Activated CD4-positive, alpha-beta T cell treated with anti-CD3 and anti-CD28 coated beads, Interleukin-2, amount 10 ng/mL, durations not matched to agents 7 days and 5 days (primary cell): Measurements from ENCODE around the gene CYP2S1. TPM values are rescaled to one million over a fixed set of nuclear protein-coding genes. Genes with fewer than 3 reads are reported as not detected.
A peak's percentile ranks its signal among the peaks of the same experiment; 100 is the strongest.
"Not testable (repeated sequence)": the region's sequence is repeated elsewhere in the genome, so short reads cannot be mapped to it uniquely, and the experiment has no call there.

Source experiments
- CTCF ChIA-PET: fragments of 350-600 bp; sonication (Branson Sonifier 250); formaldehyde crosslinking; loops from one replicate; lab custom pipeline; 2021; ENCODE audit warnings: antibody characterized with exemption; lab: Charles Lee
- POLR2A ChIA-PET: fragments of 350-600 bp; sonication (Branson Sonifier 250); formaldehyde crosslinking; loops from one replicate; lab custom pipeline; 2021; ENCODE audit warnings: antibody characterized with exemption; lab: Charles Lee
- DNase-seq: peaks from one replicate; pipeline ENCODE4 v3.0.0-alpha.2; 2020
- H3K27ac Mint-ChIP-seq: one replicate; pipeline ENCODE4 v1.8.0; 2021; ENCODE audit warnings: mild to moderate bottlenecking, moderate library complexity, mixed read lengths
- H3K27me3 Mint-ChIP-seq: one replicate; pipeline ENCODE4 v1.8.0; 2021; ENCODE audit warnings: mixed read lengths
- H3K36me3 Mint-ChIP-seq: one replicate; pipeline ENCODE4 v1.8.0; 2021; ENCODE audit warnings: low read depth, mixed read lengths
- H3K4me1 Mint-ChIP-seq: one replicate; pipeline ENCODE4 v1.8.0; 2021; ENCODE audit warnings: mixed read lengths
- H3K4me3 Mint-ChIP-seq: one replicate; pipeline ENCODE4 v1.8.0; 2021; ENCODE audit warnings: mild to moderate bottlenecking, moderate library complexity, mixed read lengths
- H3K9me3 Mint-ChIP-seq: one replicate; pipeline ENCODE4 v1.8.0; 2021; ENCODE audit warnings: mixed read lengths
- total RNA-seq, 2 experiments: library from RNA; stranded (reverse); gene quantifications; one replicate each; pipeline ENCODE4 v1.2.3, GENCODE V29; 2021

CYP2S1 gene
- total RNA-seq, 2 experiments from 2014 or later = 0.17 to 0.27 TPM

DNA sequence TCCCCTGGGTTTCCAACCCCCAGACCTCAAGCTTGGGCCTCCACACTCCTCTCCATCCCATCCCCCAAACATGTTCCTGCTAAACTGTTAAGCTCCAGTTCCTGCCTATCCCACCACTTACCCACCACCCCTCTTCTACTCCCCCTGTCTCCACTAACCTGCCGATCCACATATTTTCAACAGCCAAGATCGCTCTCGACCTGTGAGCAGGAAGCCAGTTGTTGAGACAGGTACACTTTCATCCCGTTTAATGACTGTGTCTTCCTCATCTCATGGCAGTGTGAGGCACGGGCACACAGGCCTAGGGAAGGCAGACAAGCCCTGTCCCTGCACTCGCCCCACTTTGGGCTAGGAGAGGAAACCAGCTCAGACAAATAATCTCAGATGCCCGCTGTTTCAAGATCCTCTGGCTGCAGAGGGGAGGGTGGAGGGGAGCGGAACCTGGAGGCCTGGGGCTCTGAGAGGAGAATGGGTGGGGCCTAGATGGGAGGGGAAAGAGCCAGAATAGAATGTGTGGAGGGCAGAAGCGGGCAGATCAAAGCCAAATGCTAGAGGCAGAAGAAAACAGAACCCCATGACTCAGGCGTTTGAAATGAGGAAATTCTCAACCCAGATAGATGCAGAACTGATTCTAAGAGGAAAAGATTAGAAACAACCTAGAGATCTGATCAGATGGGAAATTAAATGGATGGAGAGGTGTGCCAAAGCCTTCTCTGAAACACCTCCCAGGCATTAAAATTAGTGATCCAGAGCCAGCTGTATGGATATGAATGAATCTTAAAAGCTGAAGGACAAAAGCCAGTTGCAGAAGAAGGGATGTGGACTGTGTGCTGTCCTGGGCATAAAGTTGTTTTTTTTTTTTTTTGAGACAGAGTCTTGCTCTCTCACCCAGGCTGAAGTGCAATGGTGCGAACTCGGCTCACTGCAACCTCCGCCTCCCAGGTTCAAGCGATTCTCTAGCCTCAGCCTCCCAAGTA is 16.9 kb upstream of the CYP2S1 start:
- POLR2A ChIA-PET = no interaction called here
- no peaks in the 10 kb centered on the region for H3K9me3 Mint-ChIP-seq
- H3K4me3 Mint-ChIP-seq = peak overlapping the region; percentile 60
- H3K4me1 Mint-ChIP-seq = peaks cover 24% of the 10 kb centered on the region
- CTCF ChIA-PET = interaction anchor here (0.9 to 1.2 kb wide), 2 partner anchors 17 to 88 kb away, joined by 3 read pairs; partner anchors contain the start of genes CYP2S1 and HNRNPUL1
- H3K27ac Mint-ChIP-seq = peak overlapping the region; percentile 84
- DNase-seq = peak; percentile 74
- H3K27me3 Mint-ChIP-seq = no peaks in the 10 kb centered on the region
- H3K36me3 Mint-ChIP-seq = peaks cover 2% of the 10 kb centered on the region

DNA sequence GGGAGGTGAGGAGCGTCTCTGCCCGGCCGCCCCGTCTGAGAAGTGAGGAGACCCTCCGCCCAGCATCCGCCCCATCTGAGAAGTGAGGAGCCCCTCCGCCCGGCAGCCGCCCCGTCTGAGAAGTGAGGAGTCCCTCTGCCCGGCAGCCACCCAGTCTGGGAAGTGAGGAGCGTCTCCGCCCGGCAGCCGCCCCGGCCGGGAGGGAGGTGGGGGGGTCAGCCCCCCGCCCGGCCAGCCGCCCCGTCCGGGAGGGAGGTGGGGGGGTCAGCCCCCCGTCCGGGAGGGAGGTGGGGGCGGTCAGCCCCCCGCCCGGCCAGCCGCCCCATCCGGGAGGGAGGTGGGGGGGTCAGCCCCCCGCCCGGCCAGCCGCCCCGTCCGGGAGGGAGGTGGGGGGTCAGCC is 12.8 kb upstream of the CYP2S1 start:
- peaks cover 15% of the 10 kb centered on the region for H3K4me1 Mint-ChIP-seq
- H3K36me3 Mint-ChIP-seq, H3K9me3 Mint-ChIP-seq, CTCF ChIA-PET, H3K27ac Mint-ChIP-seq, DNase-seq, H3K4me3 Mint-ChIP-seq, H3K27me3 Mint-ChIP-seq, POLR2A ChIA-PET: not testable (repeated sequence)

DNA sequence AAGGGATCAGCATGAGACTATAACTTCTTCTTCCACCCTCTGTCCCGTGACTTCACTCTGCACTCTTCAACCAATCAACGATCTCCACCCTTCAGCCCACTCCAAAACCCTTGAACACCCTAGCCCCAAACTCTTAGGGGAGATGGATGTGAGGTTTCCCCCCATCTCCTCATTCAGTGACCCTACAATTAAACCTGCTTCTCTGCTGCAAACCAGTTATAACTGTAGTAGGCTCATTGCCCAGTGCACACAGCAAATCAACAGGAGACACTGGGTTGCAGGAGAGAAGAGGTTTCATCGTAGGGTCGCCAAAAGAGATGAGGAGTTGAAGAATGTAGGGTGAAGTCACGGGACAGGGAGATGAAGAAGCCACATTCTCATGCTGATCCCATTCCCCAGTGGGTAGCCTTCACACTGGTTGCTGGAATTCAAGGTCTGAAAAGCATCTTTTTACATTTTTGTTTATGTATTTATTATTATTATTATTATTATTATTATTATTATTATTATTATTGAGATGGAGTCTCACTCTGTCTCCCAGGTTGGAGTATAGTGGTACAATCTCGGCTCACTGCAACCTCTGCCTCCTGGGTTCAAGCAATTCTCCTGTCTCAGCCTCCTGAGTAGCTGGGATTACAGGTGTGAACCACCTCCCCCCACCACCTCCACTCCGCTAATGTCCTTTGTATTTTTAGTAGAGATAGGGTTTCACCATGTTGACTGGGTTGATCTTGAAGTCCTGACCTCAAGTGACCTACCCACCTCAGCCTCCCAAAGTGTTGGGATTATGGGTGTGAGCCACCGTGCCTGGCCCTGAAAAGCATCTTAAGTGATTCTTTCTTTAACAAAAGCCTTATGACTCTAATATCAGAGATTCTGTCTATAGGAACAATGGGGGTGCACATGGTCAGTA is 5.8 kb upstream of the CYP2S1 start:
- ChIA-PET CTCF (interaction anchor here (1.4 kb wide), 1 partner anchor 17 kb away, joined by 3 read pairs; no protein-coding TSS in a partner anchor), POLR2A (no interaction called here)
- Mint-ChIP-seq H3K4me1 (peaks cover 2% of the 10 kb centered on the region), H3K27me3 (peaks cover 24% of the 10 kb centered on the region), H3K9me3 (no peaks in the 10 kb centered on the region), H3K27ac (no peak overlapping the region), H3K4me3 (no peak overlapping the region), H3K36me3 (no peaks in the 10 kb centered on the region)
- no peak for DNase-seq

DNA sequence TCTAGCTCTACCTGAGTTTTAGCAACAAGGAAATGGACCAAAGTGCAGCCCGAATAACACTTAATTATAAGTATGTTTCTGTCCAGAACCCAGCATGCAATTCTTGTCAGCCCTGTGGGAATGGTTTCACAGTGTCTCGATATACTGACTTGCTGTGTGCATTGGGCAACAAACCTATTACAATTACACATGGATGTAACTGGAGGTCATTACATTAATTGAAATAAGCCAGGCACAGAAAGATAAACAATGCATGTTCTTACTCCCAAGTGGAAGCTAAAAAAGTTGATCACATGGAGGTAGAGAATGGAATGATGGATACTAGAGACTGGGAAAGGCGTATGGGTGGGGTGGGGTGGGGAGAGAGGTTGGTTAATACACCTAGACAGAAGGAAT is 5.1 kb upstream of the CYP2S1 start:
- peaks cover 30% of the 10 kb centered on the region for H3K27me3 Mint-ChIP-seq
- ChIA-PET POLR2A (no interaction called here), CTCF (interaction anchor here (0.6 kb wide), 1 partner anchor 349 kb away, joined by 4 read pairs; no protein-coding TSS in a partner anchor)
- peaks cover 7% of the 10 kb centered on the region for H3K4me1 Mint-ChIP-seq
- H3K4me3 Mint-ChIP-seq = no peak overlapping the region
- no peaks in the 10 kb centered on the region for H3K9me3 Mint-ChIP-seq
- no peak for DNase-seq
- H3K27ac Mint-ChIP-seq = no peak overlapping the region
- no peaks in the 10 kb centered on the region for H3K36me3 Mint-ChIP-seq

DNA sequence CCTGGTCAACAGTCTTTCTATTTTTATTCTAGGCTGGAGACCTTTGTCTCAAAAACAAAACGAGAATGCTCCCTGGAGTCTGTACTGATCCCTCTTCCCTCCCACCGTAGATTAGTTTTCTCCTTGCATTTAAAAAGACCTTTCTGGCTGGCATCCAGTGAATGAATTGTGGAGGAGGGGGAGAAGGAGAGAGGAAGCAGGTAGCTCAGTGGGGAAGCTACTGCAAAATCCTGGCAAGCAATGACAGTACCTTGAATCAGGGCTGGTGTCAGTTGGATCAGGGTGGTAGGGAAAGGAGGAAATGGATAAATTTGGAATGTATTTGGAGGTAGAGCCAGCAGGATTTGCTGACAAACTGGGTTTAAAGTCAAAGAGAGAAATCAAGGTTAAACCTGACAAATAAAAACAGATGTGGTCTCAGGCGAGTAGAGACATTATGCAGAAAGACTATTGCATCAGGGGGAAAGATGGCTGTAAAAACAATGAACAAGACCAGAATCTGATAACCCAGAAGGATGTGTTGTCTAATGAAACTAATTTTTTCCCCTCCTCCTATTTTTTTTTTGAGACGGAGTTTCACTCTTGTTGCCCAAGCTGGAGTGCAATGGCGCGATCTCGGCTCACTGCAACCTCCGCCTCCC is 3.5 kb upstream of the CYP2S1 start:
- H3K4me3 Mint-ChIP-seq = no peak overlapping the region
- H3K36me3 Mint-ChIP-seq = no peaks in the 10 kb centered on the region
- ChIA-PET CTCF (no interaction called here), POLR2A (no interaction called here)
- peaks cover 35% of the 10 kb centered on the region for H3K27me3 Mint-ChIP-seq
- no peak overlapping the region for H3K27ac Mint-ChIP-seq
- DNase-seq = no peak
- peaks cover 18% of the 10 kb centered on the region for H3K4me1 Mint-ChIP-seq
- no peaks in the 10 kb centered on the region for H3K9me3 Mint-ChIP-seq

DNA sequence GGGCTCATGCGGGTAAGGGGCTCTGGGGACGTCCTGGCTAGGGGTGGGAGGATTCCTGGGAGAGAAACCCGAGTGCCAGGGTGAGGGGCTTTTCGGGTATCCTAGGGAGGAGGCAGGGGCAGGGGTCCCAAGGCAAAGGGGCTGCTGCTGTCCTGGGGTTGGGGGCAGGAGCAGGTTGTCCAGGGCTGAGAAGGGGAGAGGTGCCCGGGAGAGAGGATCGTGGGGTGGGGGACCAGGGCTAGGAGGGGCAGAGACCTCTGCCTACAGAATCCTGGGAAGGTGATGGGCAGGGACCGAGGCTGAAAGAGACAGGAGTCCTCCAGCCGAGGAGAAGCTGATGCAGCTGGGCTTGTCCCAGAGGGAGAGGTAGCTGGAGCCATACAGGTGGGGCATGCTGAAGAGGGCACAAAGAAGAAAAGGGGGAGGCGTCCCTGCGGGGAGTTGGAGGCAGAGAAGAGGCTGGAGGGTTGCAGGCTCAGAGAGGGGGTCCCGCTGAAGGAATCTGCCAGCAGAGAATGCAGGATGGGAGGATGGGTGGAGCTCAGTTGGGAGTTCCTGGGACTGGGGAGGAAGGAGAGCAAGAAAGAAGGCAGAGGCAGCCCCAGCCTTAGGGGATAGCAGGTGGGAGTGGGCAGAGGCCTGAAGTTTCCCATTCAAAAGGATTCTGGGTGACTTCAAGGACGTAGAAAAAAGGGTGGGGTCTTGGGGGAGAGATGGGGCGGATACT is 574 bp downstream of the CYP2S1 start:
- peak overlapping the region; percentile 44 for H3K4me3 Mint-ChIP-seq
- no peaks in the 10 kb centered on the region for H3K9me3 Mint-ChIP-seq
- CTCF ChIA-PET = interaction anchor here (1.0 to 1.6 kb wide), 4 partner anchors 9 to 69 kb away, joined by 3 to 5 read pairs (median 5); no protein-coding TSS in a partner anchor
- POLR2A ChIA-PET = no interaction called here
- H3K27me3 Mint-ChIP-seq = peaks cover 38% of the 10 kb centered on the region
- DNase-seq = no peak
- H3K27ac Mint-ChIP-seq = no peak overlapping the region
- peaks cover 18% of the 10 kb centered on the region for H3K4me1 Mint-ChIP-seq
- H3K36me3 Mint-ChIP-seq = no peaks in the 10 kb centered on the region

DNA sequence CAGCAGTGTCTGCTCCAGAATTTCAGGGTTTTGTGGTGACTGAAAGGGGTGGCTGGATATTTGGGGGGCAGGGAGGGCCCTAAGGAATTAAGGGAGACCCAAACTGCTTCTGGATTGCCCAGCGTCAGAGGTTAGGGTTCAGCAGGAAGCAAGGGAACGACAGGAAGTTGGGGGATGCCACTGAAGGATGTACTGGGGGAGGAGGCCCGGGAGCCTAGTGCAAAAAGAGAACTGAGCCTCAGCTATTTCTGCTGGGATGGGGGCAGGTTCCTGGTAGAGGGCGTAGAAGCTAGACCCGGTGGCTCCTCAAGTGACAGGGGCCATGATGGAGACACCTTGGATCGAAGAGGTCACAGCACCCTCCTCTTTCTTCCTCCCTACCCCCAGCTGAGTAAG is 1.1 kb downstream of the CYP2S1 start:
- CTCF ChIA-PET = interaction anchor here (0.6 to 1.6 kb wide), 4 partner anchors 9 to 662 kb away, joined by 3 to 5 read pairs (median 4); no protein-coding TSS in a partner anchor

DNA sequence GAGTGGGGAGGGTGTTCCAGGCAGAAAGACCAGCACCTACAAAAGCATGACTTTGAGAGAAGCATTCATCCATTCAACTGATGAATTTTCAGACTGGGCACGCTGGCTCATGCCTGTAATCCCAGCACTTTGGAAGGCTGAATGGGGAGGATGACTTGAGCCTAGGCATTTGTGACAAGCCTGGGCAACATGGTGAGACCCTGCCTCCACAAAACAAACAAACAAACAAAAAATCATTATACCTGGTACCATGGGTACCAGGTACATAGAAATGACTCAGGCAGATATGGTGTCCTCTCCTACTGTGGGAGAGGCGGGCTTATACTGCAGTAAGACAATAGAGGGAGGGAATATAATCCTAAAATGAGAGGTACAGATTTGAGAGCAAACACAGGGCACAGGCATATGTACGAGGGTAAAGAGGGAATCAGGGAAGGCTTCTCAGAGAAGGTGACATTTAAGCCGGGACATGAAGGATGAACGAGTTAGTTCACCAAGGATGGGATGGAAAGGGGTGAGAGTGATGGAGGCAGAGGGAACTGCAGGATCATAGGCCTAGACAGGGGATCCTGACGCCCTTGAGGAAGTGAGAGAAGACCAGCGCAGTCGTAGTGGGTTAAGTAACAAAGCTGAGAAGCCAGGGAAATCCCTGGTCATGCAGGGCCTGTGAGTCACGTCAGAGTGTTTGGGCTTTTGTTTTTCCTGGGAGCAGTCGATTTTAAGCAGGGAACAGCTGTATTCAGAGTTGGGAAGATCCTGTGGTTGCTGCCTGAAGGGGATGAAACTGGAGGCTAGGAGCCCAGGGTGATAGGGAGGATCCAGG is 2.9 kb downstream of the CYP2S1 start:
- ChIA-PET CTCF (no interaction called here), POLR2A (no interaction called here)
- peaks cover 27% of the 10 kb centered on the region for H3K27me3 Mint-ChIP-seq
- H3K9me3 Mint-ChIP-seq = no peaks in the 10 kb centered on the region
- peaks cover 20% of the 10 kb centered on the region for H3K4me1 Mint-ChIP-seq
- no peak overlapping the region for H3K4me3 Mint-ChIP-seq
- no peak overlapping the region for H3K27ac Mint-ChIP-seq
- H3K36me3 Mint-ChIP-seq = no peaks in the 10 kb centered on the region
- no peak for DNase-seq

More for the DNA sequence above, 1.1 kb downstream of the CYP2S1 start:
- peaks cover 40% of the 10 kb centered on the region for H3K27me3 Mint-ChIP-seq
- no peak overlapping the region for H3K4me3 Mint-ChIP-seq
- DNase-seq = no peak
- POLR2A ChIA-PET = no interaction called here
- no peaks in the 10 kb centered on the region for H3K36me3 Mint-ChIP-seq
- H3K4me1 Mint-ChIP-seq = peaks cover 18% of the 10 kb centered on the region
- H3K27ac Mint-ChIP-seq = no peak overlapping the region
- no peaks in the 10 kb centered on the region for H3K9me3 Mint-ChIP-seq

DNA sequence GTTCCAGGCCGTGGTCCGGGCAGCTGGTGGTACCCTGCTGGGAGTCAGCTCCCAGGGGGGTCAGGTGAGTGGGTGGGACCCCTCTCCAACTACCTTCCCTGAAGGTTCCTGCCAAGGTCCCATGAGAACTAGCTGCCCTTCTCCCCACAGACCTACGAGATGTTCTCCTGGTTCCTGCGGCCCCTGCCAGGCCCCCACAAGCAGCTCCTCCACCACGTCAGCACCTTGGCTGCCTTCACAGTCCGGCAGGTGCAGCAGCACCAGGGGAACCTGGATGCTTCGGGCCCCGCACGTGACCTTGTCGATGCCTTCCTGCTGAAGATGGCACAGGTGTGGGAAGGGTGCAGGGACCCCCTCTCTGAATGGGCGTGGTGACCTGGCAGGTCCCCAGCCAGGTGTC is 5.5 kb downstream of the CYP2S1 start:
- Mint-ChIP-seq H3K36me3 (no peaks in the 10 kb centered on the region), H3K27me3 (peaks cover 12% of the 10 kb centered on the region), H3K9me3 (no peaks in the 10 kb centered on the region), H3K4me1 (peaks cover 13% of the 10 kb centered on the region), H3K27ac (no peak overlapping the region), H3K4me3 (no peak overlapping the region)
- no peak for DNase-seq
- ChIA-PET POLR2A (no interaction called here), CTCF (interaction anchor here (1.2 kb wide), 1 partner anchor 64 kb away, joined by 3 read pairs; no protein-coding TSS in a partner anchor)

DNA sequence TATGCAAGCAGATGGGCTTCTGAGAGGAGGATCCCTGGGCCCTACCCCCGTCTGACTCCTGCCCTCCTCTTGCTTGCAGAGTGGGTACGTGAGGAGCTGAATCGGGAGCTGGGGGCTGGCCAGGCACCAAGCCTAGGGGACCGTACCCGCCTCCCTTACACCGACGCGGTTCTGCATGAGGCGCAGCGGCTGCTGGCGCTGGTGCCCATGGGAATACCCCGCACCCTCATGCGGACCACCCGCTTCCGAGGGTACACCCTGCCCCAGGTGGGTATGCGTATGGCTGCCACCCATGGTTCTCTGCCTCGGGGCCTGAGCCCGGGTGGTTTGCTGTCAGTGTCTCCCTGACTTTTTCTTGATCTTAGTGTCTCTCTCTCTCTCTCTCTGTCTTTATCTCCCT is 10.4 kb downstream of the CYP2S1 start:
- no peak for DNase-seq
- Mint-ChIP-seq H3K4me1 (peaks cover 27% of the 10 kb centered on the region), H3K27ac (no peak overlapping the region), H3K27me3 (peaks cover 2% of the 10 kb centered on the region), H3K4me3 (no peak overlapping the region), H3K9me3 (no peaks in the 10 kb centered on the region), H3K36me3 (no peaks in the 10 kb centered on the region)
- POLR2A ChIA-PET = no interaction called here
- CTCF ChIA-PET = interaction anchor here (0.6 to 2.9 kb wide), 11 partner anchors 16 to 356 kb away, joined by 3 to 28 read pairs (median 4); partner anchors contain the start of gene AXL

DNA sequence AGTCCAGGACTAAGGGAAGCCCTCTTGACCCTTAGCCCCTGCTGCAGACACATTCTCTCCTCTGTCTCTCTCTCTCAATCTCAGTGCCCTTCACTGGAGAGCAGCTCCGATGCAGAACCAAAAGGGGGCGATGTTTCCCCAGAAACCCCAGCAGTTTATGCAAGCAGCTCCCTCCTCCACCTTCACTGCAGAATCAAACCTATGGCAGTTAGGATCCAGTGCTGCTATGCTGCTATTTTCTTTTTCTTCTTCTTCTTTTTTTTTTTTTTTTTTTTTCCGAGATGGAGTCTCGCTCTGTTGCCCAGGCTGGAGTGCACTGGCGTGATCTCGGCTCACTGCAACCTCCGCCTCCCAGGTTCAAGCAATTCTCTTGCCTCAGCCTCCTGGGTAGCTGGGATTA is 11.3 kb downstream of the CYP2S1 start:
- H3K27ac Mint-ChIP-seq, H3K36me3 Mint-ChIP-seq, H3K27me3 Mint-ChIP-seq, POLR2A ChIA-PET, H3K9me3 Mint-ChIP-seq, H3K4me3 Mint-ChIP-seq: not testable (repeated sequence)
- H3K4me1 Mint-ChIP-seq = peaks cover 27% of the 10 kb centered on the region
- DNase-seq = peak; percentile 90
- CTCF ChIA-PET = interaction anchor here (0.6 to 2.9 kb wide), 24 partner anchors 10 to 790 kb away, joined by 3 to 28 read pairs (median 4); partner anchors contain the start of gene AXL
